GM12891 (cell line): ENCODE data around the gene SMARCAD1.

Experiments
- POLR2A ChIP-seq: IDR thresholded peaks from 2 replicates; pipeline ENCODE4 v1.6.1; 2011; ENCODE audit warnings: low read depth, low read length, control low read depth
- POLR2AphosphoS5 ChIP-seq: IDR thresholded peaks from 2 replicates; pipeline ENCODE4 v1.6.1; 2011; ENCODE audit warnings: low read depth, low read length, control low read depth
- POU2F2 ChIP-seq: IDR thresholded peaks from 2 replicates; pipeline ENCODE4 v1.6.1; 2011; ENCODE audit warnings: low read depth, mild to moderate bottlenecking, control low read depth, low read length, moderate library complexity
- SPI1 ChIP-seq: IDR thresholded peaks from 2 replicates; pipeline ENCODE4 v1.6.1; 2011; ENCODE audit warnings: low read depth, low read length, control low read depth
- TAF1 ChIP-seq: IDR thresholded peaks from 2 replicates; pipeline ENCODE4 v1.6.1; 2011; ENCODE audit warnings: low read depth, low read length, control low read depth

- TF ChIP-seq POLR2AphosphoS5 (no peak), POLR2A (no peak), TAF1 (no peak), SPI1 (no peak), POU2F2 (no peak)
These were observed 19.1 kb downstream of the SMARCAD1 start for GRCh38 chr4:94226763-94227162.
